GM12878 (cell line): Measurements from ENCODE around the gene GJA10. TPM values are rescaled to one million over a fixed set of nuclear protein-coding genes. Genes with fewer than 3 reads are reported as not detected.

Source experiments
- ATAC-seq: fragments of 200-7000 bp; cut with Tn5 transposase; 3 replicates; pipeline ENCODE4 v1.9.1; 2020; ENCODE audit warnings: mild to moderate bottlenecking, moderate library complexity
- BruUV-seq: library from RNA; stranded (reverse); fragments of 400-500 nt; replicated peaks from 2 replicates; lab custom pipeline; 2021; lab: Mats Ljungman, UMichigan
- CTCF ChIA-PET: fragments of 300-600 bp; sonication (Branson Sonifier 250); formaldehyde crosslinking; extraction: SDS; loops from one replicate; lab custom pipeline; 2021; ENCODE audit warnings: inconsistent platforms; lab: Yijun Ruan, JAX
- POLR2A ChIA-PET: fragments of 350-600 bp; formaldehyde crosslinking; extraction: SDS; loops from one replicate; lab custom pipeline; 2021; ENCODE audit warnings: inconsistent platforms; lab: Charles Lee
- RAD21 ChIA-PET: fragments of 300-600 bp; sonication (Branson Sonifier 250); formaldehyde crosslinking; loops from one replicate; lab custom pipeline; 2023; ENCODE audit warnings: antibody characterized with exemption; ENCODE audit not compliant: unreplicated experiment; lab: Charles Lee
- SMC1A ChIA-PET: fragments of 300-600 bp; sonication (Branson Sonifier 250); formaldehyde crosslinking; loops from one replicate; lab custom pipeline; 2023; ENCODE audit not compliant: unreplicated experiment, uncharacterized antibody; lab: Charles Lee
- DNase-seq: peaks from one replicate; pipeline ENCODE4 v3.0.0-alpha.2; 2011; ENCODE audit warnings: low read depth, low spot score
- FAIRE-seq: peaks from 3 replicates; lab custom pipeline; 2011; peaks lifted over from hg19 to GRCh38; lab: Jason Lieb, UNC
- H2AFZ ChIP-seq: 2 replicates; pipeline ENCODE4 v1.6.0; 2011; ENCODE audit warnings: low read depth, low read length, control low read depth; ENCODE audit not compliant: control insufficient read depth
- H3K27ac ChIP-seq: 2 replicates; pipeline ENCODE4 v1.5.1; 2011; ENCODE audit warnings: control low read depth; ENCODE audit not compliant: control insufficient read depth, insufficient read depth
- H3K27me3 ChIP-seq, 2 experiments: replicated peaks in 1 of 2; 2 replicates each; pipeline versions ENCODE4 v1.6.0 to v1.6.1; 2011; ENCODE audit warnings: low read length in 1 of 2; ENCODE audit not compliant: control insufficient read depth in 2 of 2, insufficient read depth in 2 of 2
- H3K36me3 ChIP-seq, 2 experiments: 2 replicates each; pipeline ENCODE4 v1.5.1; 2011; ENCODE audit warnings: low read length in 1 of 2; ENCODE audit not compliant: control insufficient read depth in 2 of 2, insufficient read depth in 2 of 2
- H3K4me1 ChIP-seq: 2 replicates; pipeline ENCODE4 v1.6.1; 2011; ENCODE audit warnings: mild to moderate bottlenecking, low read length, moderate library complexity, mixed read lengths; ENCODE audit not compliant: control insufficient read depth, insufficient read depth
- H3K4me2 ChIP-seq: 2 replicates; pipeline ENCODE4 v1.6.0; 2011; ENCODE audit warnings: control low read depth; ENCODE audit not compliant: control insufficient read depth, insufficient read depth
- H3K4me3 ChIP-seq: fragments of 200-600 bp; sonication (generic); 2 replicates; pipeline ENCODE4 v1.5.1; 2016
- H3K79me2 ChIP-seq: 2 replicates; pipeline ENCODE4 v1.6.0; 2011; ENCODE audit warnings: low read length; ENCODE audit not compliant: control insufficient read depth, insufficient read depth
- H3K9ac ChIP-seq: 2 replicates; pipeline ENCODE4 v1.8.0; 2011; ENCODE audit warnings: low read length, control low read depth, mixed read lengths; ENCODE audit not compliant: control insufficient read depth, insufficient read depth
- H3K9me3 ChIP-seq: replicated peaks from 3 replicates; pipeline ENCODE4 v1.5.1; 2011; ENCODE audit warnings: mild to moderate bottlenecking, low read length; ENCODE audit not compliant: control insufficient read depth, insufficient read depth
- H4K20me1 ChIP-seq: 2 replicates; pipeline ENCODE4 v1.6.0; 2011; ENCODE audit not compliant: control insufficient read depth, insufficient read depth
- BACH1 ChIP-seq: fragments of 450-650 bp; IDR thresholded peaks from 2 replicates; pipeline ENCODE4 v1.6.1; 2017; ENCODE audit warnings: mild to moderate bottlenecking, borderline replicate concordance
- CREB1 ChIP-seq: IDR thresholded peaks from 2 replicates; pipeline ENCODE4 v1.6.1; 2012; ENCODE audit warnings: low read depth, mild to moderate bottlenecking, inconsistent platforms
- HDGF ChIP-seq: fragments of 450-650 bp; IDR thresholded peaks from 2 replicates; pipeline ENCODE4 v1.6.1; 2016; ENCODE audit warnings: antibody characterized with exemption
- IRF5 ChIP-seq: fragments of 450-650 bp; IDR thresholded peaks from 2 replicates; pipeline ENCODE4 v1.6.1; 2017; ENCODE audit warnings: borderline replicate concordance
- MEF2A ChIP-seq: IDR thresholded peaks from 2 replicates; pipeline ENCODE4 v1.6.1; 2011; ENCODE audit warnings: low read depth, mild to moderate bottlenecking, low read length, moderate library complexity; ENCODE audit not compliant: insufficient read depth
- PAX5 ChIP-seq: IDR thresholded peaks from 2 replicates; pipeline ENCODE4 v1.6.1; 2011; ENCODE audit warnings: low read depth, low read length, borderline replicate concordance
- RAD51 ChIP-seq: fragments of 450-650 bp; IDR thresholded peaks from 2 replicates; pipeline ENCODE4 v1.6.1; 2016; ENCODE audit warnings: moderate library complexity, mild to moderate bottlenecking, inconsistent platforms
- RB1 ChIP-seq: fragments of 450-650 bp; formaldehyde crosslinking; IDR thresholded peaks from 2 replicates; pipeline ENCODE4 v1.6.1; 2017; ENCODE audit warnings: mild to moderate bottlenecking, borderline replicate concordance
- SP1 ChIP-seq: IDR thresholded peaks from one replicate; pipeline ENCODE4 v1.6.1; 2011; ENCODE audit warnings: low read depth, low read length
- SRF ChIP-seq, 2 experiments: IDR thresholded peaks; 2 replicates each; pipeline ENCODE4 v1.6.1; 2011; ENCODE audit warnings: low read depth in 2 of 2, low read length in 2 of 2, mild to moderate bottlenecking in 1 of 2, moderate library complexity in 1 of 2
- TCF12 ChIP-seq: IDR thresholded peaks from 2 replicates; pipeline ENCODE4 v1.6.1; 2011; ENCODE audit warnings: low read depth, mild to moderate bottlenecking, low read length
- TCF3 ChIP-seq: IDR thresholded peaks from 2 replicates; pipeline ENCODE4 v1.6.1; 2012; ENCODE audit warnings: low read depth, mild to moderate bottlenecking, low read length, borderline replicate concordance; ENCODE audit not compliant: insufficient read depth
- USF2 ChIP-seq: IDR thresholded peaks from 2 replicates; pipeline ENCODE4 v1.6.1; 2011; ENCODE audit warnings: low read depth, low read length, improper control_type of control experiment, borderline replicate concordance
- WGBS: methylation state at CpG from one replicate; pipeline ENCODE4 v1.1.6; 2016; ENCODE audit warnings: low lambda C conversion rate; ENCODE audit not compliant: insufficient replicate concordance, insufficient coverage; ENCODE audit errors: missing lambda C conversion rate; 5-methylcytosine and 5-hydroxymethylcytosine counted together
- in situ Hi-C: fragments of 300-500 bp; cut with MboI; formaldehyde crosslinking; loops from 9 replicates; pipeline ENCODE4 v1.14.3; 2018; ENCODE audit warnings: mixed read lengths
- intact Hi-C: fragments of 100-400 bp; cut with micrococcal nuclease; formaldehyde crosslinking; loops from one replicate; pipeline ENCODE4 v1.14.2; 2022; ENCODE audit not compliant: unreplicated experiment
- polyA plus RNA-seq, 11 experiments: library from polyadenylated mRNA; depleted of rRNA in 4 of 11; unstranded in 6 of 11; stranded (reverse) in 5 of 11; fragments of >200 nt; fragmentation: Nextera tagmentation in 4 of 11; fragmentation: Illumina TruSeq in 1 of 11; extraction: Ambion mirVana in 4 of 11; extraction: Trizol in 1 of 11; gene quantifications; 1 replicate in 1 of 11; 2 replicates in 10 of 11; pipeline versions ENCODE4 v1.2.1 to v1.2.3, GENCODE V29; 2011 to 2016; ENCODE audit warnings: inconsistent platforms in 2 of 11, missing spikeins in 2 of 11, low read depth in 1 of 11
- total RNA-seq, 4 experiments: library from RNA; depleted of rRNA in 3 of 4; stranded (reverse); fragments of >200 nt in 3 of 4; fragmentation: Illumina TruSeq in 1 of 4; extraction: Trizol in 1 of 4; gene quantifications; 2 replicates each; pipeline versions ENCODE4 v1.2.1 to v1.2.3, GENCODE V29; 2013 to 2021

Gene GJA10
- total and polyA plus RNA-seq, 10 of the 15 experiments (the other 5 are each of a cell fraction or from before 2014, with no cell fraction given) = not detected

GRCh38 chr6:89858041-89858440, 36.2 kb upstream of the GJA10 start:
- WGBS = 100% methylated on average over 1 of the region's 1 CpG
- Histone ChIP-seq H3K27me3 (no peaks in the 10 kb centered on the region), H3K4me1 (peaks cover 18% of the 10 kb centered on the region), H4K20me1 (no peaks in the 10 kb centered on the region), H3K79me2 (no peaks in the 10 kb centered on the region), H3K36me3 (peaks cover 3% of the 10 kb centered on the region in 2 experiments; a peak in 3 of 4 replicates), H3K4me2 (no peak overlapping the region), H2AFZ (no peak overlapping the region), H3K4me3 (no peak overlapping the region), H3K9ac (no peak overlapping the region), H3K27ac (no peak overlapping the region), H3K9me3 (no peaks in the 10 kb centered on the region)
- in situ Hi-C loops (no loop called here), intact Hi-C loops (no loop called here)
- SMC1A ChIA-PET = no interaction called here
- no peak for TF ChIP-seq IRF5
- TF ChIP-seq HDGF = no peak
- TF ChIP-seq RB1 = no peak
- no peak for TF ChIP-seq MEF2A
- no peak for TF ChIP-seq TCF12
- TF ChIP-seq CREB1 = no peak
- TF ChIP-seq BACH1 = no peak
- no peak for TF ChIP-seq USF2
- no peak for TF ChIP-seq TCF3
- no peak for TF ChIP-seq PAX5
- no peak for TF ChIP-seq SRF (IDR thresholded peaks at IDR 0.05; ENCODE audit: low read depth in 2 of 2, low read length in 2 of 2)
- TF ChIP-seq RAD51 = no peak
- no peak for TF ChIP-seq SP1
- no TSS peak for BruUV-seq
- RAD21 ChIA-PET = no interaction called here
- DNase-seq (no peak), ATAC-seq (no peak), FAIRE-seq (no peak)
- POLR2A ChIA-PET = no interaction called here
- CTCF ChIA-PET = no interaction called here
